Common myeloid progenitor, CD34-positive (primary cell): Measurements from ENCODE around the gene CAVIN1.
A peak's percentile ranks its signal among the peaks of the same experiment; 100 is the strongest.
"Not testable (repeated sequence)": the region's sequence is repeated elsewhere in the genome, so short reads cannot be mapped to it uniquely, and the experiment has no call there.

Experiments used
- CTCF ChIA-PET: fragments of 350-600 bp; sonication (Branson Sonifier 250); formaldehyde crosslinking; loops from one replicate; lab custom pipeline; 2021; ENCODE audit warnings: antibody characterized with exemption; lab: Charles Lee
- POLR2A ChIA-PET: fragments of 350-600 bp; sonication (Branson Sonifier 250); formaldehyde crosslinking; loops from one replicate; lab custom pipeline; 2021; ENCODE audit warnings: antibody characterized with exemption; lab: Charles Lee
- DNase-seq, 3 donors: peaks; one replicate each; pipeline versions ENCODE4 v3.0.0 to v3.0.0-alpha.2; 2013
- H3K27ac ChIP-seq, 2 experiments: 1 replicate in 1 of 2; 2 replicates in 1 of 2; pipeline ENCODE4 v1.7.0; 2013; ENCODE audit warnings: inconsistent platforms in 2 of 2, low read length in 2 of 2, mild to moderate bottlenecking in 2 of 2, low read depth in 1 of 2, moderate library complexity in 1 of 2; ENCODE audit not compliant: severe bottlenecking in 2 of 2, insufficient read depth in 1 of 2, poor library complexity in 1 of 2
- H3K27me3 ChIP-seq, 5 experiments: replicated peaks in 2 of 5; 1 replicate in 3 of 5; 2 replicates in 2 of 5; pipeline versions ENCODE4 v1.6.1 to v1.7.0; 2013; ENCODE audit warnings: low read length in 4 of 5, mild to moderate bottlenecking in 2 of 5, moderate library complexity in 2 of 5, inconsistent platforms in 1 of 5; ENCODE audit not compliant: insufficient read depth in 5 of 5, control insufficient read depth in 4 of 5
- H3K36me3 ChIP-seq, 4 experiments: 1 replicate in 2 of 4; 2 replicates in 2 of 4; pipeline versions ENCODE4 v1.6.1 to v1.7.0; 2013; ENCODE audit warnings: low read length in 3 of 4, control low read depth in 1 of 4, mild to moderate bottlenecking in 1 of 4; ENCODE audit not compliant: control insufficient read depth in 4 of 4, insufficient read depth in 4 of 4
- H3K4me1 ChIP-seq, 4 experiments: 1 replicate in 3 of 4; 2 replicates in 1 of 4; pipeline versions ENCODE4 v1.6.1 to v1.7.1; 2013; ENCODE audit warnings: low read length in 3 of 4, mild to moderate bottlenecking in 3 of 4, control low read depth in 1 of 4, inconsistent platforms in 1 of 4, moderate library complexity in 1 of 4; ENCODE audit not compliant: control insufficient read depth in 4 of 4, insufficient read depth in 4 of 4; ENCODE audit errors: control extremely low read depth in 1 of 4
- H3K4me3 ChIP-seq, 7 experiments: 1 replicate in 4 of 7; 2 replicates in 3 of 7; pipeline versions ENCODE4 v1.5.1 to v1.7.0; 2013; ENCODE audit warnings: mild to moderate bottlenecking in 7 of 7, low read length in 6 of 7, moderate library complexity in 6 of 7, inconsistent platforms in 2 of 7, low read depth in 2 of 7, control low read depth in 1 of 7; ENCODE audit not compliant: insufficient read depth in 4 of 7, control insufficient read depth in 1 of 7; ENCODE audit errors: extremely low read depth in 1 of 7
- H3K9me3 ChIP-seq, 5 experiments: 1 replicate in 4 of 5; 2 replicates in 1 of 5; pipeline versions ENCODE4 v1.6.1 to v1.7.1; 2013; ENCODE audit warnings: low read length in 4 of 5, mild to moderate bottlenecking in 2 of 5, inconsistent platforms in 1 of 5, low read depth in 1 of 5, moderate library complexity in 1 of 5; ENCODE audit not compliant: control insufficient read depth in 4 of 5, insufficient read depth in 2 of 5; ENCODE audit errors: control extremely low read depth in 1 of 5
- whole genome bisulfite sequencing: methylation state at CpG from one replicate; pipeline ENCODE4 v1.1.5; 2013; ENCODE audit not compliant: insufficient coverage; 5-methylcytosine and 5-hydroxymethylcytosine counted together

Gene CAVIN1

DNA sequence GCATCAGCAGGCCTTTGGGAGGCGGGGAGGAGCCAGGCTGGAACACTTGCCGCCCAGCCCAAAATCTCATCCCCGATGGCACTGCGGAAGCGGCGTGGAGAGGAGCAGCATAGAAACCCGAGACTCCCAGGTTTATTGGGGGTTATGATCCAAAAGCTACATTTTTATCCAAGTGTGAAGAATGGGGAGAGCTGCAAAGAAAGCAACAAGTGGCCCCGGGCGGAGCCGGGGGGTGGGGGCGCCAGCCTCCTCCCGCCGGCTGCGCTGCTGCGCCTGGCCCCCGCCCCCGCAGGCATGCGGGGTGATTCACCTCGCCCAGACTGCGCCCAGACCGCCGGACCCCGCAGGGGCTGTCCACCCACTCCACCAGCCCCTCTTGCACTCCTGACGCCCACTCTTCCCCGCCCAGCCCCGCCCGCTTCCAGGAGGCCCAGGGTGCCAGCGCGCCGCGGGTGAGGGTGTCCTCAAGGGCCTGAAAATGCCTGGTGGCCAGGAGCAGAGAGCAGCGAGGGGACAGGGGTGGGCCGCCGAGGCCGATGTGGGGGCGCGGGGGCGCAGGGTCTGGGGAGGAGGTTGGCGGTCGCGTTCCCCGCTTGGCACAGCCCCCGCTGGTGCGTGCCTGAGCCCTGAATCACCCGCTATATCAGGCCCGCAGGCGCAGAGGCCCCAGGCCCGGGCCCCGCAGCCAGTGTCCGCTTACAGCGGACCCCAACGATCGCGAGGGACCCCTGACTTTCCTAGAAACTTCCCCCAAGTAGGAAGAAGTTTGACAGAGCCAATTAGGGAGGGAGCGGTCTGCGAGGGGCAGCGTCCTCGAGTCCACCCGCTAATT lies 1.3 kb downstream of the CAVIN1 start:
- 0% methylated on average over 55 of the region's 59 CpGs for WGBS
- Histone ChIP-seq H3K9me3 (no peaks in the 10 kb centered on the region), H3K4me3 (peak overlapping the region; percentile 66 to 93 (median 83)), H3K36me3 (no peaks in the 10 kb centered on the region), H3K4me1 (peaks cover 2 to 52% (median 46%) of the 10 kb centered on the region in 4 experiments), H3K27ac (no peak overlapping the region), H3K27me3 (peaks cover 0 to 3% (median 0%) of the 10 kb centered on the region in 5 experiments)
- ChIA-PET CTCF (interaction anchor here (0.6 to 3.3 kb wide), 16 partner anchors 9 to 109 kb away, joined by 3 to 27 read pairs (median 4); no protein-coding TSS in a partner anchor), POLR2A (interaction anchor here (0.6 to 1.5 kb wide), 2 partner anchors 10 to 36 kb away, joined by 4 to 5 read pairs; no protein-coding TSS in a partner anchor)
- peak in 1 of 3 donors; percentile 51 for DNase-seq

DNA sequence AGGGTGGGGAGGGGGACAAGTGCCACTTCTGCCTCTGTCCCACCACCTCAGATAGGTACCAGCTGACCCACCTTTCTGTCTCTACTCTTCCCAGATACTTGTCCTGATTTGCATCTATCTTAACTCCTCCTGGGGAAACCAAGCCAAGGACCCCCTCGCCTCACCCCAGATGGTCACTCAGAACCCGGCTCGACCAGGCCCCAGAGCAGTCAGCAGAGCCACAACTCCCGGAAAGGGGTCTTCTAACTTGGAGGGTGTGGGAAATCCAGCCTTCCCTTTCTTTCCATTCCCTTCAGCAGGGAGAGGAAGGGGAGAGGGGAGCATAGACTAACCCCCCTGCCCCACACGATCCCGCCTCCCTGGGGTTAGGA lies 1.9 kb downstream of the CAVIN1 start:
- POLR2A ChIA-PET = interaction anchor here (0.6 kb wide), 1 partner anchor 10 kb away, joined by 4 read pairs; no protein-coding TSS in a partner anchor
- Histone ChIP-seq H3K36me3 (no peaks in the 10 kb centered on the region), H3K4me1 (peaks cover 4 to 57% (median 51%) of the 10 kb centered on the region in 4 experiments), H3K27ac (no peak overlapping the region), H3K27me3 (peaks cover 0 to 3% (median 0%) of the 10 kb centered on the region in 5 experiments), H3K9me3 (no peaks in the 10 kb centered on the region), H3K4me3 (peak overlapping the region; percentile 66 to 93 (median 83))
- WGBS = 33% methylated on average over 1 of the region's 6 CpGs
- no peak for DNase-seq
- CTCF ChIA-PET = interaction anchor here (0.8 to 3.3 kb wide), 13 partner anchors 11 to 199 kb away, joined by 3 to 27 read pairs (median 4); partner anchors contain the start of gene STAT3

DNA sequence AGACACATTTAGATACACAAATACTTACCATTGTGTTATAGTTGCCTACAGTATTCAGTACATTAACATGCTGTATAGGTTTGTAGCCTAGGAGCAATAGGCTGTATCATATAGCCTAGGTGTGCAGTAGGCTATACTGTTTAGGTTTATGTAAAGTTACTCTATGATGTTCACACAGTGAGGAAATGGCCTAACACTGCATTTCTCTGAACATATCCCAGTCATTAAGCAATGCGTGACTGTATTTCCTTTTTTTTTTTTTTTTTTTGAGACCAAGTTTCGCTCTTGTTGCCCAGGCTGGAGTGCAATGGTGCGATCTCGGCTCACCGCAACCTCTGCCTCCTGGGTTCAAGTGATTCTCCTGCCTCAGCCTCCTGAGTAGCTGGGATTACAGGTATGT lies 5.1 kb downstream of the CAVIN1 start:
- H3K9me3 ChIP-seq, CTCF ChIA-PET, DNase-seq, POLR2A ChIA-PET, H3K4me3 ChIP-seq, H3K27ac ChIP-seq, H3K27me3 ChIP-seq, H3K36me3 ChIP-seq: not testable (repeated sequence)
- H3K4me1 ChIP-seq = peaks cover 11 to 81% (median 67%) of the 10 kb centered on the region in 4 experiments
- WGBS = no CpG with 5 or more reads among the region's 5 CpGs

DNA sequence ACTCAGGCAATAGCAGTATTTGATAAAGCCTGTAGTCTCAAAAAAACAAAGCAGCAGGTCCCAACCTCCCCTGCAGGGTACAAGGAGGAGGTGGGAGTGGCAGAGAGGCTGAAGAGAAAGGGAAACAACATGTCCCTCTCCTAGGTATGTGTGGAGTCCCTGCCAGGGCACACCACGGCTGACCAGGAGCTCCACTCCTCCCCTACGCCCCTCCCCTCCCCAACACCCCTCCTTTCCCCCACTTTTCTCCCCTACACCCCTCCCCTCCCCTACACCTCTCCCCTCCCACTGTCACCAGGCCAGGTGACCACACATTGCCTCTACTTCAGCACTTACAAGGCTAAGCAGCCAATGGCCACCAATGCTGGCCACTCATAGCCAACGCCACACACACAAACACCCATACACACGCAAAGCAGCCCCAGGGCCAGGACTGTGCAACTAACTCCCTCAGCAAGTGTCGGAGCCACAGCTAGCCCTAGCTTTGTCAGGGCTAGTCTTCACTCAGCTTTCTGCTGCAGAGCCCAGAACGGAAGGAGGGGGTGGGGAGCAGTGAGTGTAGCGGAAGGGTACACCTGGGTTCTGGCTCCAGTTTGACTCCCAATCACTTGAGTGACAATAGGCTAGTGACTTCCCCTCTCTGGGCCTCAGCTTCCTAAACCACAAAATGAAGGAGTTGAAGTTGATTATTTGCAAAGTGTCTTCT lies 8.2 kb downstream of the CAVIN1 start:
- ChIA-PET POLR2A (interaction anchor here (0.5 to 1.3 kb wide), 3 partner anchors 9 to 116 kb away, joined by 3 to 6 read pairs (median 3); no protein-coding TSS in a partner anchor), CTCF (interaction anchor here (0.7 to 5.5 kb wide), 13 partner anchors 8 to 112 kb away, joined by 3 to 21 read pairs (median 4); partner anchors contain the start of gene CAVIN1)
- peak overlapping the region; percentile 27 to 61 for H3K27ac ChIP-seq
- H3K36me3 ChIP-seq = no peaks in the 10 kb centered on the region
- peak in 2 of 3 donors; percentile 80 to 87 for DNase-seq
- H3K4me1 ChIP-seq = peaks cover 11 to 66% (median 52%) of the 10 kb centered on the region in 4 experiments
- no peaks in the 10 kb centered on the region for H3K27me3 ChIP-seq
- H3K9me3 ChIP-seq = no peaks in the 10 kb centered on the region
- H3K4me3 ChIP-seq = peak overlapping the region in 6 of 7 experiments; percentile 26 to 76 (median 54)
- 0% methylated on average over 2 of the region's 7 CpGs for whole genome bisulfite sequencing

DNA sequence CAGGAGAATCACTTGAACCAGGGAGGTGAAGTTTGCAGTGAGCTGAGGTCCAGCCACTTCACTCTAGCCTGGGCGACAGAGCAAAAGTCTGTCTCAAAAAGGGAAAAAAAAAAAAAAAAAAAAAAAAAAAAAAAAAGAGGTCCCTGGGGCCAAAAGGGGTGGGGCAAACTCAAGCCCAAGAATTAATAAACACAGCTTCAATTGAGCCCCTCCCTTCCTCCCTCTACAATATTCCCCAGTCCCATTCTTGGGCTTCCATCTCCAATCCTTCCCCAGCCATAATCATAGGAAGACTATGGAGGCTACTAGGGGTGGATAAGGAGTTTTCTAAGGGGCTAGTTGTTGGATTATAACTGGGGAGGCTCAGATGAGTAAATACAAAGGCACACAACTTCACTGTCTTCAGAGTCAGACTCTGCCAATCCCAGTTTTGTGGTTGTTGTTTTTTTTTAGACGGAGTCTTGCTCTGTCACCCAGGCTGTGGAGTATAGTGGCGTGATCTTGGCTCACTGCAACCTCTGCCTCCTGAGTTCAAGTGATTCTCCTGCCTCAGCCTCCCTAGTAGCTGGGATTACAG lies 9.5 kb downstream of the CAVIN1 start:
- H3K9me3 ChIP-seq = no peaks in the 10 kb centered on the region
- H3K4me1 ChIP-seq = peaks cover 11 to 65% (median 49%) of the 10 kb centered on the region in 4 experiments
- no peak for DNase-seq
- CTCF ChIA-PET = interaction anchor here (1.0 to 5.5 kb wide), 9 partner anchors 9 to 114 kb away, joined by 3 to 21 read pairs (median 4); partner anchors contain the start of gene CAVIN1
- H3K27ac ChIP-seq = no peak overlapping the region
- H3K36me3 ChIP-seq = no peaks in the 10 kb centered on the region
- WGBS = 88% methylated on average over 2 of the region's 3 CpGs
- no peaks in the 10 kb centered on the region for H3K27me3 ChIP-seq
- H3K4me3 ChIP-seq = no peak overlapping the region
- POLR2A ChIA-PET = no interaction called here

DNA sequence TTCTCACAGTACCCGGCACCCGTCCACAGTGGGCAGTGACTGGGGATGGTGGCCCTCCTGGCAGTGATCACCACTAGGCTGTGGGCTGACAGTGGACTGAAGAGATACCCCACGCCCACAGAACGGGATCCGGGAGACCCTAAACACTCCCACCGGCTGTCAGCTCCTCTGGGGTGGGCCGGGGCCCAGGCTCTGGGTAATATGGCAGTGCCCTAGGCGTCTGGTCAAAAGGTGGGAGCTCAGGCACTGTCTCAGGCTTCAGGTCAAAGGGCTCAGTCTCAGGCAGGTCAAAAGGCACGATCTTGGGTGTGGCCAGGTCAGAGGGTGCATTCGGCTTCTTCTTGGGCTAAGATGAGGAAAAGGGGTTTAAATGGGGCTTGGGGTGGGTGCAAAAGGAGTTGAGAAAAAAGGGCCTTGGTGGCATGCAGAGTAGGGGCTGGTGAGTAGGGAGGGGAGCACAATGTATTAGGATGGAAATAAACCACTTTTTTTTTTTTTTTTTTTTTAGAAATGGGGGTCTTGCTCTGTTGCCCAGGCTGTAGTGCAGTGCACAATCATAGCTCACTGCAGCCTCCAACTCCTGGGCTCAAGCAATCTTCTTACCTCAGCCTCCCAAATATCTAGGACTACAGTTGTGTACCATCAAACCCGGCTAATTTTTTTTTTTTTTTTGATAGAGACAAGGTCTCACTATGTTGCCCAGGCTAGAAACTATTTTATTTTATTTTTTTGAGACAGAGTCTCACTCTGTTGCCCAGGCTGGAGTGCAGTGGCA lies 11.0 kb downstream of the CAVIN1 start:
- peaks cover 8 to 73% (median 53%) of the 10 kb centered on the region in 4 experiments for H3K4me1 ChIP-seq
- H3K27me3 ChIP-seq = no peaks in the 10 kb centered on the region
- CTCF ChIA-PET = interaction anchor here (1.1 to 5.5 kb wide), 6 partner anchors 9 to 115 kb away, joined by 3 to 21 read pairs (median 4); partner anchors contain the start of gene CAVIN1
- H3K9me3 ChIP-seq = no peaks in the 10 kb centered on the region
- POLR2A ChIA-PET = no interaction called here
- no peak overlapping the region for H3K27ac ChIP-seq
- WGBS = 96% methylated on average over 8 of the region's 11 CpGs
- DNase-seq = no peak
- H3K36me3 ChIP-seq = no peaks in the 10 kb centered on the region
- no peak overlapping the region for H3K4me3 ChIP-seq
